ENCODE results near the gene ZNF24.

DNA sequence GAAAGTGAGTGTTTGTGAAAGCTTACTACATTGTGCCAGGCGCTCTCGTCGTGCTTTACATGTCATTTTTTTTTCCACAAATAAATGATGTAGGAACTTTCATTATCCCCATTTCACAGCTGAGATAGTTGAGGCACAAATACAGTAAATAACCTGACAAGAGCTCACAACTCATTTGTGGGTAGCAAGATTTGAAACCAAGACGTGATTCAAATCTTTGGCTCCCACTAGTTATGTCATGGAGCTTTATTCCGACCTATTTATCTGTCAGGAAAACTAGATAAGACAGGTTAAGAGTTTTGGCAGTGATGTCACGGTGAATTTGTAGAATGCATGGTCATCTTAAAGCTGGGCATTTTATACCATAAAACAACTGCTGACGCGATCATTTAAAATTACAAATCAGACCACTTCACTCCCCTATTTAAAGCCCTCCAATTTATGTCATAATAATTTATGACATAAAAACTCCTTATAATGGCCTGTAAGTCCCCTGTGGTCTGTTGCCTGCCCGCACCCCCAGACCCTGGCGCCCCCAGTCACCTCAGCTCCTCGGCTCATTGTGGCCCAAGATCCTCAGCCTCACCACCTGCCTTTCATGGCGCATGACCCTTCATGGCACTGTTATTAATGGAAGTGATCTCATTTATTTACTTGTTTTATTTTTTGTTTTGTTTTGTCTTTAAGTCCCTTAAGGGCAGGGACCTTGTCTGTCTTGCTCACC lies 678 bp upstream of the ZNF24 start:
- TF ChIP-seq, protein P1, sequence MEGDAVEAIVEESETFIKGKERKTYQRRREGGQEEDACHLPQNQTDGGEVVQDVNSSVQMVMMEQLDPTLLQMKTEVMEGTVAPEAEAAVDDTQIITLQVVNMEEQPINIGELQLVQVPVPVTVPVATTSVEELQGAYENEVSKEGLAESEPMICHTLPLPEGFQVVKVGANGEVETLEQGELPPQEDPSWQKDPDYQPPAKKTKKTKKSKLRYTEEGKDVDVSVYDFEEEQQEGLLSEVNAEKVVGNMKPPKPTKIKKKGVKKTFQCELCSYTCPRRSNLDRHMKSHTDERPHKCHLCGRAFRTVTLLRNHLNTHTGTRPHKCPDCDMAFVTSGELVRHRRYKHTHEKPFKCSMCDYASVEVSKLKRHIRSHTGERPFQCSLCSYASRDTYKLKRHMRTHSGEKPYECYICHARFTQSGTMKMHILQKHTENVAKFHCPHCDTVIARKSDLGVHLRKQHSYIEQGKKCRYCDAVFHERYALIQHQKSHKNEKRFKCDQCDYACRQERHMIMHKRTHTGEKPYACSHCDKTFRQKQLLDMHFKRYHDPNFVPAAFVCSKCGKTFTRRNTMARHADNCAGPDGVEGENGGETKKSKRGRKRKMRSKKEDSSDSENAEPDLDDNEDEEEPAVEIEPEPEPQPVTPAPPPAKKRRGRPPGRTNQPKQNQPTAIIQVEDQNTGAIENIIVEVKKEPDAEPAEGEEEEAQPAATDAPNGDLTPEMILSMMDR (IDR thresholded peaks at IDR 0.05; ENCODE audit: low read length), result no peak
- TF ChIP-seq EZH2phosphoT487 (IDR thresholded peaks at IDR 0.05; ENCODE audit: low read length), result no peak
- no peak for TF ChIP-seq EZH2 (optimal IDR thresholded peaks at IDR 0.05; ENCODE audit: low read depth, low read length)

Measured in MM.1S (cell line).